Measurements from ENCODE around the gene NCKAP5.
"Not testable (repeated sequence)": the region's sequence is repeated elsewhere in the genome, so short reads cannot be mapped to it uniquely, and the experiment has no call there.

NCKAP5 gene

GRCh38 chr2:132703396-132703795, 864.9 kb downstream of the NCKAP5 start:
- no peak for DNase-seq (ENCODE audit: low read depth)

- no peak for DNase-seq (ENCODE audit: low read depth)
These were observed 866.5 kb downstream of the NCKAP5 start for GRCh38 chr2:132701810-132702209.

GRCh38 chr2:132699802-132700201, 868.5 kb downstream of the NCKAP5 start:
- DNase-seq (ENCODE audit: low read depth): not testable (repeated sequence)

- not testable (repeated sequence) for DNase-seq (ENCODE audit: low read depth)
These were observed 869.9 kb downstream of the NCKAP5 start for GRCh38 chr2:132698347-132698746.

GRCh38 chr2:132697556-132698205, 870.6 kb downstream of the NCKAP5 start:
- DNase-seq (ENCODE audit: low read depth): no peak

- no peak for DNase-seq (ENCODE audit: low read depth)
These were observed 875.4 kb downstream of the NCKAP5 start for GRCh38 chr2:132692816-132693215.

GRCh38 chr2:132691556-132691955, 876.7 kb downstream of the NCKAP5 start:
- DNase-seq (ENCODE audit: low read depth): no peak

GRCh38 chr2:132690664-132691303, 877.5 kb downstream of the NCKAP5 start:
- no peak for DNase-seq (ENCODE audit: low read depth)

- no peak for DNase-seq (ENCODE audit: low read depth)
These were observed 886.5 kb downstream of the NCKAP5 start for GRCh38 chr2:132681766-132682165.

GRCh38 chr2:132680544-132680943, 887.7 kb downstream of the NCKAP5 start:
- no peak for DNase-seq (ENCODE audit: low read depth)

- no peak for DNase-seq (ENCODE audit: low read depth)
These were observed 889.8 kb downstream of the NCKAP5 start for GRCh38 chr2:132678483-132678882.

GRCh38 chr2:132677661-132678060, 890.6 kb downstream of the NCKAP5 start:
- DNase-seq (ENCODE audit: low read depth): no peak

GRCh38 chr2:132676999-132677398, 891.3 kb downstream of the NCKAP5 start:
- no peak for DNase-seq (ENCODE audit: low read depth)

GRCh38 chr2:132671151-132671835, 897.0 kb downstream of the NCKAP5 start:
- DNase-seq (ENCODE audit: low read depth): no peak

- no peak for DNase-seq (ENCODE audit: low read depth)
These were observed 897.6 kb downstream of the NCKAP5 start for GRCh38 chr2:132670496-132671150.

- no peak for DNase-seq (ENCODE audit: low read depth)
These were observed 898.3 kb downstream of the NCKAP5 start, which contains the start of gene LYPD1 for GRCh38 chr2:132669908-132670495. Gene LYPD1, minus strand, starts transcription at chr2:132670205. Its CDS starts 273 bp downstream, at chr2:132669932.

- no peak for DNase-seq (ENCODE audit: low read depth)
These were observed 899.0 kb downstream of the NCKAP5 start for GRCh38 chr2:132668987-132669907.

GRCh38 chr2:132668189-132668823, 900.0 kb downstream of the NCKAP5 start:
- DNase-seq (ENCODE audit: low read depth): no peak

- DNase-seq (ENCODE audit: low read depth): no peak
These were observed 900.6 kb downstream of the NCKAP5 start for GRCh38 chr2:132667706-132668105.

- no peak for DNase-seq (ENCODE audit: low read depth)
These were observed 902.7 kb downstream of the NCKAP5 start for GRCh38 chr2:132665401-132666140.
